Measurements from ENCODE around the gene DPP4. TPM values are rescaled to one million over a fixed set of nuclear protein-coding genes. Genes with fewer than 3 reads are reported as not detected.

The DPP4 gene
- total RNA-seq, 1 experiment from 2014 or later = 23.3 TPM

- DNase-seq = no peak
- intact Hi-C loops (cut with micrococcal nuclease) = no loop called here
- 0 out of 2 replicates have a peak, but pooled peaks cover 3% of the 10 kb centered on the region for H3K79me2 ChIP-seq (ENCODE audit: low read length)
- no TSS peak for BruUV-seq (replicated peaks)
- peaks cover 36% of the 10 kb centered on the region for H3K4me1 ChIP-seq (ENCODE audit: insufficient read depth, low read length)
- no peak overlapping the region for H3K9ac ChIP-seq (ENCODE audit: low read length)
- H3F3A ChIP-seq (ENCODE audit: low read length, unreplicated experiment) = no peaks in the 10 kb centered on the region
- H3K36me3 ChIP-seq (ENCODE audit: low read depth, low read length) = no peaks in the 10 kb centered on the region
- no peak overlapping the region for H3K4me2 ChIP-seq (ENCODE audit: low read length)
- ATAC-seq = no peak
- H3K9me2 ChIP-seq (replicated peaks; ENCODE audit: low read length) = no peaks in the 10 kb centered on the region
- ChIA-PET CTCF (no interaction called here), POLR2A (ENCODE audit: unreplicated experiment) (no interaction called here)
- no peaks in the 10 kb centered on the region for H4K20me1 ChIP-seq (ENCODE audit: low read length)
- TF ChIP-seq CTCF (conservative IDR thresholded peaks at IDR 0.05; ENCODE audit: low read depth, low read length) = no peak
- TF ChIP-seq EZH2phosphoT487 (IDR thresholded peaks at IDR 0.05; ENCODE audit: borderline replicate concordance, low read length) = no peak
- TF ChIP-seq EZH2 (IDR thresholded peaks at IDR 0.05; ENCODE audit: low read length, unreplicated experiment) = no peak
- H3K27me3 ChIP-seq (ENCODE audit: low read length) = no peaks in the 10 kb centered on the region
- peaks cover 10% of the 10 kb centered on the region; the same call in 1 of the 2 replicates for H3K9me3 ChIP-seq (ENCODE audit: low read length)
- H3K27ac ChIP-seq (ENCODE audit: low read length) = no peak overlapping the region
- no peak overlapping the region for H2AFZ ChIP-seq (ENCODE audit: low read length)
- H3K4me3 ChIP-seq (ENCODE audit: low read length) = no peak overlapping the region
Observed at GRCh38 chr2:162075689-162076132, 1.7 kb upstream of the DPP4 start.

GRCh38 chr2:162074928-162075688, 1.1 kb upstream of the DPP4 start:
- Histone ChIP-seq H3K27me3 (ENCODE audit: low read length) (no peaks in the 10 kb centered on the region), H3K9ac (ENCODE audit: low read length) (no peak overlapping the region), H3K36me3 (ENCODE audit: low read depth, low read length) (no peaks in the 10 kb centered on the region), H3K9me2 (replicated peaks; ENCODE audit: low read length) (no peaks in the 10 kb centered on the region), H3K4me1 (ENCODE audit: insufficient read depth, low read length) (peaks cover 41% of the 10 kb centered on the region), H3K4me2 (ENCODE audit: low read length) (peak overlapping the region; percentile 87; the same call in 1 of the 2 replicates), H3K9me3 (ENCODE audit: low read length) (peaks cover 10% of the 10 kb centered on the region; the same call in 1 of the 2 replicates), H3K4me3 (ENCODE audit: low read length) (peak overlapping the region; percentile 90; the same call in 1 of the 2 replicates), H3K79me2 (ENCODE audit: low read length) (0 out of 2 replicates have a peak, but pooled peaks cover 3% of the 10 kb centered on the region), H3F3A (ENCODE audit: low read length, unreplicated experiment) (no peaks in the 10 kb centered on the region), H2AFZ (ENCODE audit: low read length) (no peak overlapping the region), H4K20me1 (ENCODE audit: low read length) (no peaks in the 10 kb centered on the region), H3K27ac (ENCODE audit: low read length) (0 out of 2 replicates have a peak overlapping the region, but pooled peaks have one; percentile 25)
- ChIA-PET POLR2A (ENCODE audit: unreplicated experiment) (no interaction called here), CTCF (no interaction called here)
- ATAC-seq (no peak), DNase-seq (no peak)
- no TSS peak for BruUV-seq (replicated peaks)
- intact Hi-C loops (cut with micrococcal nuclease) = loop anchor here (1.0 to 5.0 kb wide), 2 partner anchors 16 to 48 kb away; no protein-coding TSS in a partner anchor
- TF ChIP-seq EZH2phosphoT487 (IDR thresholded peaks at IDR 0.05; ENCODE audit: borderline replicate concordance, low read length) (no peak), EZH2 (IDR thresholded peaks at IDR 0.05; ENCODE audit: low read length, unreplicated experiment) (no peak), CTCF (conservative IDR thresholded peaks at IDR 0.05; ENCODE audit: low read depth, low read length) (no peak)

- H3K36me3 ChIP-seq (ENCODE audit: low read depth, low read length) = no peaks in the 10 kb centered on the region
- ATAC-seq (peak; percentile 18), DNase-seq (no peak)
- no peak for TF ChIP-seq CTCF (conservative IDR thresholded peaks at IDR 0.05; ENCODE audit: low read depth, low read length)
- TF ChIP-seq EZH2phosphoT487 (IDR thresholded peaks at IDR 0.05; ENCODE audit: borderline replicate concordance, low read length) = no peak
- no peak for TF ChIP-seq EZH2 (IDR thresholded peaks at IDR 0.05; ENCODE audit: low read length, unreplicated experiment)
- no peaks in the 10 kb centered on the region for H3K27me3 ChIP-seq (ENCODE audit: low read length)
- no peaks in the 10 kb centered on the region for H3F3A ChIP-seq (ENCODE audit: low read length, unreplicated experiment)
- H3K4me3 ChIP-seq (ENCODE audit: low read length) = peak overlapping the region; percentile 90
- peaks cover 42% of the 10 kb centered on the region for H3K4me1 ChIP-seq (ENCODE audit: insufficient read depth, low read length)
- H3K9me3 ChIP-seq (ENCODE audit: low read length) = peaks cover 8% of the 10 kb centered on the region; the same call in 1 of the 2 replicates
- H3K27ac ChIP-seq (ENCODE audit: low read length) = 0 out of 2 replicates have a peak overlapping the region, but pooled peaks have one; percentile 25
- no peaks in the 10 kb centered on the region for H3K9me2 ChIP-seq (replicated peaks; ENCODE audit: low read length)
- 0 out of 2 replicates have a peak, but pooled peaks cover 3% of the 10 kb centered on the region for H3K79me2 ChIP-seq (ENCODE audit: low read length)
- POLR2A ChIA-PET (ENCODE audit: unreplicated experiment) = no interaction called here
- TSS peak; percentile 36 for BruUV-seq (replicated peaks)
- H4K20me1 ChIP-seq (ENCODE audit: low read length) = no peaks in the 10 kb centered on the region
- peak overlapping the region; percentile 75 for H3K9ac ChIP-seq (ENCODE audit: low read length)
- intact Hi-C loops (cut with micrococcal nuclease) = loop anchor here (1.0 to 5.0 kb wide), 2 partner anchors 17 to 47 kb away; no protein-coding TSS in a partner anchor
- CTCF ChIA-PET = no interaction called here
- peak overlapping the region; percentile 87 for H3K4me2 ChIP-seq (ENCODE audit: low read length)
- peak overlapping the region; percentile 94 for H2AFZ ChIP-seq (ENCODE audit: low read length)
Observed at GRCh38 chr2:162074632-162074895, 549 bp upstream of the DPP4 start.

Data from PC-3 (cell line).